ENCODE results near the gene FYTTD1.

The FYTTD1 gene

DNA sequence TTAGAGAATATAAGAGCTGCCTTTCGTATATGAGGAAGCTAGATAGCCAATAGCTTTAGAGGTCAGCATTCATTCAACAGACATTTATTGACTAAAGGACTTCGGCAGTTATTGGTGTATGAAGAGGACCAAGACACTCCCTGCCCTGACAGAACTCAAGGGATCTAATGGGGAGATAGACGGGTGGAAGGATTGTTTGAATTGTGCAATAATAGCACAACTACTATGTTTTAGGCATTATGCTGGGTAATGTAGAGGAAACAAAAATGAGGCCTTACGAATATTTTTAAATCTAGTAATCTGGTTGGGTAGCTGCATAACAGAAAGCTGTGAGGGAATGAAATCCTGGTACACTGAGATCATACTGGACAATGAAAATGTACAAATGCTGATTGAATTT, 46.4 kb downstream of the FYTTD1 start:
- Mint-ChIP-seq H3K27ac (no peak overlapping the region), H3K27me3 (no peaks in the 10 kb centered on the region), H3K9me3 (no peaks in the 10 kb centered on the region), H3K4me3 (no peak overlapping the region), H3K4me1 (peaks cover 66% of the 10 kb centered on the region)
- DNase-seq (no peak), ATAC-seq (no peak)

DNA sequence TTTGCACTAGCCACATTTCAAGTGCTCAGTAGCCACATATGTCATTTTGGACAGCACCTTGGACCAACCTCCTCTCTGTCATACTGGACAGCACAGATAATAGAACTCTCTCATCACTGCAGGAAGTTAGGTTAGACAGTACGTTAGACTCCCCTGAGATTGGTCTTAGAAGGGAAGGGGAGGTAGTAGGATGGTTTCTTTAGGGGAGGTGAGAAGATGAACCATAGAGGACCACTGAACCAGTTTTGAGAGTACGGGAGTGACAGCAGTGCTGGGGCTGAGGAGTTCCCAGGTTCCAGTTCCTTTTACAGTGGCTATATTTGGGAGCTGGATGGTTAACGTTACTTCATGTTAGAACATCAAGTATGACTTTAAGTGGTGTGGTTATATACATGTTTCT, 49.2 kb downstream of the FYTTD1 start:
- Mint-ChIP-seq H3K27ac (no peak overlapping the region), H3K4me3 (no peak overlapping the region), H3K9me3 (no peaks in the 10 kb centered on the region), H3K4me1 (peaks cover 75% of the 10 kb centered on the region), H3K27me3 (no peaks in the 10 kb centered on the region)
- ATAC-seq: no peak
- DNase-seq: no peak

DNA sequence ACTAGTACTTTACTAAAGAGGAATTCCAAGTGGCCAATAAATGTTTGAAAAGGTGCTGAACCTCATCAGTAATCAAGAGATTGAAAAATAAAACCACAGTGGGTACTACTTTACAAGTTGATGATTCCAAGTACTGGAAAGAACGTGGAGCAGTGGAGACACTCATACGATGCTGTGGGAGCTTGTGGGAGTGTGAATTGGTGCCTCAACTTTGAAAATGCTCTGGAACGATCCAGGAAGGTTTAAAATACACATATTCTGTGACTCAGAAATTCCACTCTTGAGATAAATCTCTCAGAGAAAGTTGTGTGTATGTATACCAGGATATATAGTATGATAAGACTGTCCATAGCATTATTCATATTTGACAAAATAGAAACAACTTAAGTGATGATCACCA, 50.7 kb downstream of the FYTTD1 start:
- no peak overlapping the region for H3K4me3 Mint-ChIP-seq
- no peak overlapping the region for H3K27ac Mint-ChIP-seq
- peaks cover 63% of the 10 kb centered on the region for H3K4me1 Mint-ChIP-seq
- no peaks in the 10 kb centered on the region for H3K9me3 Mint-ChIP-seq
- no peaks in the 10 kb centered on the region for H3K27me3 Mint-ChIP-seq
- DNase-seq (no peak), ATAC-seq (no peak)

GRCh38 chr3:197801891-197802778, 52.5 kb downstream of the FYTTD1 start:
- DNase-seq (peak in 1 of 2 donors; percentile 48), ATAC-seq (peak; percentile 93)
- Mint-ChIP-seq H3K4me3 (peak overlapping the region; percentile 24 to 45), H3K4me1 (peaks cover 46% of the 10 kb centered on the region), H3K27ac (peak overlapping the region in 1 of 2 donors; percentile 27), H3K27me3 (no peaks in the 10 kb centered on the region), H3K9me3 (no peaks in the 10 kb centered on the region)

GRCh38 chr3:197802779-197803459, 53.2 kb downstream of the FYTTD1 start:
- Mint-ChIP-seq H3K27ac (peak overlapping the region in 1 of 2 donors; percentile 58), H3K4me3 (no peak overlapping the region), H3K27me3 (no peaks in the 10 kb centered on the region), H3K9me3 (no peaks in the 10 kb centered on the region), H3K4me1 (peaks cover 44% of the 10 kb centered on the region)
- ATAC-seq: no peak
- no peak for DNase-seq

GRCh38 chr3:197804511-197804910, 54.8 kb downstream of the FYTTD1 start:
- Mint-ChIP-seq H3K27me3 (no peaks in the 10 kb centered on the region), H3K4me1 (peaks cover 55% of the 10 kb centered on the region), H3K9me3 (no peaks in the 10 kb centered on the region), H3K4me3 (no peak overlapping the region), H3K27ac (no peak overlapping the region)
- no peak for DNase-seq
- ATAC-seq: no peak

- DNase-seq (no peak), ATAC-seq (no peak)
- peak overlapping the region; percentile 29 to 39 for H3K27ac Mint-ChIP-seq
- H3K4me1 Mint-ChIP-seq: peaks cover 32% of the 10 kb centered on the region
- H3K9me3 Mint-ChIP-seq: no peaks in the 10 kb centered on the region
- H3K4me3 Mint-ChIP-seq: no peak overlapping the region
- H3K27me3 Mint-ChIP-seq: no peaks in the 10 kb centered on the region
Observed at GRCh38 chr3:197807969-197808587, 58.4 kb downstream of the FYTTD1 start.

DNA sequence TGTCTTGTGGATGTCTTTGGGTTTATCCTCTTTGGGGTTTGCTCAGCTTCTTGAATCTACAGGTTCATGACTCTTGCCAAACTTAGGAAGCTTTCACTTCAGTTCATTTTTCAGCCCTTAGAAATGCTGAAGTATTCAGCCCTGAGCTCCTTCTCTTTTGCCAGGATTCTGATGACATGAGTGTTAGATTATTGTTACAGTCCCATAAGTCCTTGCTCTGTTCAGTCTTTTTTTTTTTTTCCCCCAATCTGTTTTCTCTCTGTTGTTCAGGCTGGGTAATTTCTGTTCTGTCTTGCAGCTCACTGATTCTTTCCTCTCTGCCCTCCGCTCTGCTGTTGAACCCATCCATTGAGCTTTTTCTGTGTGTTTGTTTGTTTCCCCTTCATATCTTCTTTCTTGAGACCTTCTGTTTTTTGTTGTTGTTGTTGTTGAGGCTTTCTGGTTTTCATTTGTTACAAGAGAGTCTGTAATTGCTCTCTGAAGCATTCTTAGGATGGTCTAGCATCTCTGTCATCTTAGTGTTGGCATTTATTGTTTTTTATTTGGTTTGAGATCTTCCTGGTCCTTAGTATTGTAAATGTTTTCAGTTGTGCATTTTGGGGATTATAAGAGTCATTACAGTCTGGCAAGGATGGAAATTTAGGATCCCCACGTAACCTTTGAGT, 59.8 kb downstream of the FYTTD1 start:
- DNase-seq: no peak
- Mint-ChIP-seq H3K4me1 (peaks cover 32% of the 10 kb centered on the region), H3K27ac (no peak overlapping the region), H3K9me3 (no peaks in the 10 kb centered on the region), H3K27me3 (no peaks in the 10 kb centered on the region), H3K4me3 (no peak overlapping the region)
- no peak for ATAC-seq

- H3K9me3 Mint-ChIP-seq: no peaks in the 10 kb centered on the region
- DNase-seq (no peak), ATAC-seq (no peak)
- no peak overlapping the region for H3K4me3 Mint-ChIP-seq
- H3K4me1 Mint-ChIP-seq: peaks cover 32% of the 10 kb centered on the region
- H3K27me3 Mint-ChIP-seq: no peaks in the 10 kb centered on the region
- no peak overlapping the region for H3K27ac Mint-ChIP-seq
Observed at GRCh38 chr3:197810901-197811300, 61.2 kb downstream of the FYTTD1 start.

GRCh38 chr3:197811343-197811742, 61.7 kb downstream of the FYTTD1 start:
- peaks cover 32% of the 10 kb centered on the region for H3K4me1 Mint-ChIP-seq
- no peak for ATAC-seq
- H3K9me3 Mint-ChIP-seq: no peaks in the 10 kb centered on the region
- no peak for DNase-seq
- H3K27me3 Mint-ChIP-seq: no peaks in the 10 kb centered on the region
- H3K4me3 Mint-ChIP-seq: no peak overlapping the region
- H3K27ac Mint-ChIP-seq: no peak overlapping the region

DNA sequence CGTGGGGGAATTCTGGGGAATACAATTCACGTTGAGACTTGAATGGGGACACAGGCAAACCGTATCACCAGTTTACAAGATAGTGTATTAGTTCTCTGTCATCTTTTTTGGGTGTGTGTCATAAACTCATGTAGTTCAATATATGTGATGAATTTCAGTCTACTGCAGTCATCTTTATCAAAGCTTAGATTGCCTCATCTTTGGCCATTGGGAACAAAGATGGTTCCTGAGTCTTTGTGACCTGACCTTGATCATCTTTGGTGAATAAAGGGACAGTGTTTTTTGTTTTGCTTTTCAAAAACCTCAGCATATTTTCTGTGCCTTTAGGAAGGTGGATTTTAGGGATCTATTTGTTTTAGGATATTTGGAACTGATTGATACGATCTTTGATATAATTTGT, 64.7 kb downstream of the FYTTD1 start:
- no peak overlapping the region for H3K27ac Mint-ChIP-seq
- no peak overlapping the region for H3K4me3 Mint-ChIP-seq
- H3K9me3 Mint-ChIP-seq: no peaks in the 10 kb centered on the region
- peaks cover 11% of the 10 kb centered on the region for H3K4me1 Mint-ChIP-seq
- DNase-seq (no peak), ATAC-seq (no peak)
- H3K27me3 Mint-ChIP-seq: no peaks in the 10 kb centered on the region

DNA sequence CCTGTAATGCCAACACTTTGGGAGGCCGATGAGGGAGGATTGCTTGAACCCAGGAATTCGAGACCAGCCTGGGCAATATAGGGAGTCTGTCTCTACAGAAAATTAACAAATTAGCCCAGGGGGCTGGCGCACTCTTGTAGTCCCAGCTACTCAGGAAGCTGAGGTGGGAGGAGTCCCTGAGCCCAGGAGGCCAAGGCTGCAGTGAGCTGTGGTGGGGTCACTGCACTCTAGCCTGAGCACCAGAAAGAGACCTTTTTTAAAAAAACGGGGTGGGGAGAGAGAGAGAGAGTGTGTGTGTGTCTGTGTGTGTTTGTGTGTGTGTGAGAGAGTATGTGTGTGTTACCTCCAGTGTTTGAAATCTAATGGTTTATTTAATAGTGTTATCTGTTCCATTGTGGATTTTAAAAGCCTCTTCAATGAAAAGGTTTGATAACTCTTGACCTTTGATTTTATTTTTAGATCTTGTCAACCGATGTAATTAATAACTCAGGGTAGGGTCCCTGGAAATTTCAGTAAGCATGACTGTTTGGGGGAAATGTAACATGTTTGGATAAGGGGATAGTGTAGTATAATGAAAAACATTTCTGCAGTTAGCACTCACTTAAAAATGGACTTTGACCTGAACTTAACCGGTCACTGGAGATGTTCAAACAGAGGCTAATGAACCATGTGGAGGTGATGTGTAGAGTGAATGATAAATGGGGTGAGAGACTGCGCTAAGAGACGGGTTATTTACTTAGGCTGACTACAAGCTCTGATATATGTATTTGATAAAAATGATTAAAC, 71.1 kb downstream of the FYTTD1 start:
- H3K27ac Mint-ChIP-seq: peak overlapping the region in 1 of 2 donors; percentile 77
- no peak overlapping the region for H3K4me3 Mint-ChIP-seq
- no peaks in the 10 kb centered on the region for H3K27me3 Mint-ChIP-seq
- H3K4me1 Mint-ChIP-seq: no peaks in the 10 kb centered on the region
- no peak for ATAC-seq
- no peak for DNase-seq
- no peaks in the 10 kb centered on the region for H3K9me3 Mint-ChIP-seq

- ATAC-seq (no peak), DNase-seq (no peak)
- H3K27ac Mint-ChIP-seq: no peak overlapping the region
- no peaks in the 10 kb centered on the region for H3K4me1 Mint-ChIP-seq
- no peak overlapping the region for H3K4me3 Mint-ChIP-seq
- no peaks in the 10 kb centered on the region for H3K27me3 Mint-ChIP-seq
- no peaks in the 10 kb centered on the region for H3K9me3 Mint-ChIP-seq
Observed at GRCh38 chr3:197829397-197830045, 79.8 kb downstream of the FYTTD1 start.

DNA sequence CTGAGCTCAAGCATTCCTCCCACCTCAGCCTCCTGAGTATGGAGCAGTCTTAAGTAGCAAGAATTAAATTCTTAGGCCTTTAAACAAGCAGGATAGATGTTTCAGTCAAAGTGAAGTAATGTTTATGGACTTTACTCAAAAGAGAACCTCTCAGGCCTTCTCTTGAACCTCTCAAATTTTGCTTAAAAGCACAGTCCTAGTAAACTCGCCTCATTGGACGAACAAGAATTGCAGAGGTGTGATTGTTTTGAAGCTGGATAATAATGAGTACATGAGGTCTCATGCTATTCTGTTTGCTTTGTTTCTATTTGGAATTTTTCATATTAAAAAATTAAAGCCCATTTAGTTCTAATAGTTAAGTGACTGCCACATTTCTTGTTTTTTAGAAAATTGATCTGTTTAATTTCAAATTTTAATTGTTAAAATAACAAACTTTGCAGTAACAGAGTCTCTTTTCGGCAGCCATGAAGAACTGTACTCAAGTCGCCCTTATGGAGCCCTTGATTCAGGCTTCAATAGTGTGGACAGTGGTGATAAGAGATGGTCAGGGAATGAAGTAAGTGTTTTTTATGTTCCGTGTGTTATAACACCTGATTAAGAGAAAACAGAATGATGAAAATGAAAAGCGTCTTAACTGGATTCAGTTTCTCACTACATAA, 80.8 kb downstream of the FYTTD1 start:
- Mint-ChIP-seq H3K4me1 (no peaks in the 10 kb centered on the region), H3K27me3 (no peaks in the 10 kb centered on the region), H3K4me3 (no peak overlapping the region), H3K27ac (no peak overlapping the region), H3K9me3 (no peaks in the 10 kb centered on the region)
- ATAC-seq: no peak
- no peak for DNase-seq

Data from stimulated activated naive CD8-positive, alpha-beta T cell treated with anti-CD3 and anti-CD28 coated beads, Interleukin-15, amount 100 ng/mL, for 72 hours (primary cell).